Calu3 (cell line): ENCODE data around the gene AMOTL1. TPM values are rescaled to one million over a fixed set of nuclear protein-coding genes. Genes with fewer than 3 reads are reported as not detected.

Experiments used
- BruUV-seq: library from RNA; stranded (reverse); fragments of 400-500 nt; replicated peaks from 2 replicates; lab custom pipeline; 2021; lab: Mats Ljungman, UMichigan
- CTCF ChIA-PET: fragments of 300-600 bp; sonication (Branson Sonifier 250); formaldehyde crosslinking; loops from one replicate; lab custom pipeline; 2022; ENCODE audit warnings: antibody characterized with exemption; lab: Charles Lee
- DNase-seq: peaks from one replicate; pipeline ENCODE4 v3.0.0; 2022
- H3K27ac Mint-ChIP-seq: one replicate; pipeline ENCODE4 v1.8.0; 2022; ENCODE audit warnings: mixed read lengths; ENCODE audit not compliant: unreplicated experiment
- H3K27me3 Mint-ChIP-seq: one replicate; pipeline ENCODE4 v1.8.0; 2022; ENCODE audit warnings: mixed read lengths; ENCODE audit not compliant: unreplicated experiment
- H3K36me3 Mint-ChIP-seq: one replicate; pipeline ENCODE4 v1.8.0; 2022; ENCODE audit warnings: mild to moderate bottlenecking, moderate library complexity, mixed read lengths; ENCODE audit not compliant: insufficient read depth, unreplicated experiment
- H3K4me1 Mint-ChIP-seq: one replicate; pipeline ENCODE4 v1.8.0; 2022; ENCODE audit warnings: mild to moderate bottlenecking, low read depth, mixed read lengths; ENCODE audit not compliant: unreplicated experiment
- H3K4me3 Mint-ChIP-seq: one replicate; pipeline ENCODE4 v1.8.0; 2022; ENCODE audit warnings: mild to moderate bottlenecking, low read depth, moderate library complexity, mixed read lengths; ENCODE audit not compliant: unreplicated experiment
- H3K9me3 Mint-ChIP-seq: one replicate; pipeline ENCODE4 v1.8.0; 2022; ENCODE audit warnings: low read depth, mixed read lengths; ENCODE audit not compliant: unreplicated experiment
- CTCF ChIP-seq: fragments of 200-600 bp; IDR thresholded peaks from one replicate; pipeline ENCODE4 v1.8.0; 2022; ENCODE audit warnings: antibody characterized with exemption; ENCODE audit not compliant: unreplicated experiment
- intact Hi-C: fragments of 100-400 bp; cut with micrococcal nuclease; formaldehyde crosslinking; loops from one replicate; pipeline ENCODE4 v1.10.0; 2022; ENCODE audit not compliant: unreplicated experiment
- total RNA-seq: library from RNA; stranded (reverse); gene quantifications from 2 replicates; pipeline ENCODE4 v1.2.3, GENCODE V29; 2022

The AMOTL1 gene
- total RNA-seq, 1 experiment from 2014 or later = 24.2 TPM

GRCh38 chr11:94880216-94880615, 112.1 kb downstream of the AMOTL1 start:
- H3K36me3 Mint-ChIP-seq = peaks cover 25% of the 10 kb centered on the region
- no peak for TF ChIP-seq CTCF
- no peaks in the 10 kb centered on the region for H3K9me3 Mint-ChIP-seq
- no peak for DNase-seq
- no peak overlapping the region for H3K27ac Mint-ChIP-seq
- BruUV-seq = no TSS peak
- CTCF ChIA-PET = no interaction called here
- no peak overlapping the region for H3K4me3 Mint-ChIP-seq
- no peaks in the 10 kb centered on the region for H3K27me3 Mint-ChIP-seq
- H3K4me1 Mint-ChIP-seq = peaks cover 21% of the 10 kb centered on the region
- intact Hi-C loops = loop anchor here (1.0 kb wide), 1 partner anchor 257 kb away; no protein-coding TSS in a partner anchor

- DNase-seq = no peak
- H3K4me3 Mint-ChIP-seq = no peak overlapping the region
- peaks cover 12% of the 10 kb centered on the region for H3K36me3 Mint-ChIP-seq
- H3K9me3 Mint-ChIP-seq = no peaks in the 10 kb centered on the region
- CTCF ChIA-PET = no interaction called here
- H3K27ac Mint-ChIP-seq = no peak overlapping the region
- no TSS peak for BruUV-seq
- intact Hi-C loops = no loop called here
- no peak for TF ChIP-seq CTCF
- H3K4me1 Mint-ChIP-seq = peaks cover 12% of the 10 kb centered on the region
- no peaks in the 10 kb centered on the region for H3K27me3 Mint-ChIP-seq
These were observed 114.8 kb downstream of the AMOTL1 start for GRCh38 chr11:94882931-94883330.

DNA sequence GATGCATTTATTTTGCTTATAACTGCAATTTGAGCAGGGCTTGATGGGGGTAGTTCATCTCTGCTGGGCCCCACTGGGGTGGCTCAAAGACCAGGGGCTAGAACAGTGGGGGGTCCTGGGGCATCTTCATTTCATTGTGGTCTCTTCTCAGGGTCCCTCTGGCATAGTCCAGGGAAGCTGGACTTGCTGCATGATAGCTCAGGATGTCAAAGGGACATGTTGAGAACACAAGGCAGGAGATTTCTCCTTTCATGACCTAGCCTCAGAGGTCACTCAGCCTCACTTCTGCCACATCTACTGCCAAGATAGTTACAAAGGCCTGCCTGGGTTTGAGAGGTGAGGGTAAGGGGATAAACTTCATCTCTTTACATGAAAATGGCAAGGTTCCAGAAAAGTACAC, 115.7 kb downstream of the AMOTL1 start:
- Mint-ChIP-seq H3K4me1 (peaks cover 12% of the 10 kb centered on the region), H3K36me3 (peaks cover 11% of the 10 kb centered on the region), H3K4me3 (no peak overlapping the region), H3K27ac (no peak overlapping the region), H3K9me3 (peaks cover 3% of the 10 kb centered on the region), H3K27me3 (no peaks in the 10 kb centered on the region)
- intact Hi-C loops = no loop called here
- CTCF ChIA-PET = interaction anchor here (0.6 kb wide), 1 partner anchor 380 kb away, joined by 3 read pairs; no protein-coding TSS in a partner anchor
- BruUV-seq = no TSS peak
- TF ChIP-seq CTCF = no peak
- DNase-seq = no peak

- intact Hi-C loops = no loop called here
- no TSS peak for BruUV-seq
- no peak for DNase-seq
- no peak overlapping the region for H3K4me3 Mint-ChIP-seq
- H3K9me3 Mint-ChIP-seq = peaks cover 3% of the 10 kb centered on the region
- CTCF ChIA-PET = no interaction called here
- H3K27ac Mint-ChIP-seq = no peak overlapping the region
- TF ChIP-seq CTCF = no peak
- peaks cover 6% of the 10 kb centered on the region for H3K36me3 Mint-ChIP-seq
- H3K27me3 Mint-ChIP-seq = no peaks in the 10 kb centered on the region
- H3K4me1 Mint-ChIP-seq = peaks cover 11% of the 10 kb centered on the region
These were observed 116.2 kb downstream of the AMOTL1 start for GRCh38 chr11:94884376-94884775.
